Pulmonary artery endothelial cell (primary cell): ENCODE results near the gene CDH4. TPM values are rescaled to one million over a fixed set of nuclear protein-coding genes. Genes with fewer than 3 reads are reported as not detected.

Experiments
- DNase-seq: peaks from one replicate; pipeline ENCODE4 v3.0.0-alpha.2; 2011; ENCODE audit warnings: low read depth, low spot score
- total RNA-seq: library from RNA; depleted of rRNA; stranded (reverse); fragments of >200 nt; gene quantifications from 2 replicates; pipeline ENCODE4 v1.2.3, GENCODE V29; 2014

The CDH4 gene
- total RNA-seq, 1 donor from 2014 or later, result 7.5 TPM

- no peak for DNase-seq
These were observed 103.5 kb downstream of the CDH4 start for GRCh38 chr20:61355585-61355984.

GRCh38 chr20:61356196-61356595, 104.1 kb downstream of the CDH4 start:
- DNase-seq, result no peak

GRCh38 chr20:61357119-61357518, 105.1 kb downstream of the CDH4 start:
- no peak for DNase-seq

GRCh38 chr20:61359254-61359653, 107.2 kb downstream of the CDH4 start:
- no peak for DNase-seq

- DNase-seq, result no peak
These were observed 108.2 kb downstream of the CDH4 start for GRCh38 chr20:61360296-61360695.

GRCh38 chr20:61360940-61361339, 108.9 kb downstream of the CDH4 start:
- no peak for DNase-seq

GRCh38 chr20:61361501-61361900, 109.4 kb downstream of the CDH4 start:
- DNase-seq, result no peak

- DNase-seq, result no peak
These were observed 112.1 kb downstream of the CDH4 start for GRCh38 chr20:61364147-61364546.

GRCh38 chr20:61366914-61367313, 114.9 kb downstream of the CDH4 start:
- DNase-seq, result no peak

- no peak for DNase-seq
These were observed 117.9 kb downstream of the CDH4 start for GRCh38 chr20:61369731-61370520.

- no peak for DNase-seq
These were observed 118.8 kb downstream of the CDH4 start for GRCh38 chr20:61370841-61371303.

GRCh38 chr20:61371501-61372136, 119.6 kb downstream of the CDH4 start:
- DNase-seq, result no peak

- DNase-seq, result no peak
These were observed 120.3 kb downstream of the CDH4 start for GRCh38 chr20:61372137-61373054.

- DNase-seq, result no peak
These were observed 121.0 kb downstream of the CDH4 start for GRCh38 chr20:61373055-61373399.

- DNase-seq, result no peak
These were observed 122.0 kb downstream of the CDH4 start for GRCh38 chr20:61373956-61374545.

GRCh38 chr20:61376541-61377240, 124.6 kb downstream of the CDH4 start:
- DNase-seq, result no peak

- DNase-seq, result no peak
These were observed 126.8 kb downstream of the CDH4 start for GRCh38 chr20:61378694-61379355.

- no peak for DNase-seq
These were observed 128.0 kb downstream of the CDH4 start for GRCh38 chr20:61379898-61380544.

GRCh38 chr20:61380545-61380915, 128.5 kb downstream of the CDH4 start:
- no peak for DNase-seq

GRCh38 chr20:61382194-61382593, 130.1 kb downstream of the CDH4 start:
- DNase-seq, result no peak
